ENCODE measurements around the gene SLC24A3. TPM values are rescaled to one million over a fixed set of nuclear protein-coding genes. Genes with fewer than 3 reads are reported as not detected.

Gene SLC24A3
- total and polyA plus RNA-seq, 2 donors from 2014 or later: 0.86 to 5.2 TPM

DNA sequence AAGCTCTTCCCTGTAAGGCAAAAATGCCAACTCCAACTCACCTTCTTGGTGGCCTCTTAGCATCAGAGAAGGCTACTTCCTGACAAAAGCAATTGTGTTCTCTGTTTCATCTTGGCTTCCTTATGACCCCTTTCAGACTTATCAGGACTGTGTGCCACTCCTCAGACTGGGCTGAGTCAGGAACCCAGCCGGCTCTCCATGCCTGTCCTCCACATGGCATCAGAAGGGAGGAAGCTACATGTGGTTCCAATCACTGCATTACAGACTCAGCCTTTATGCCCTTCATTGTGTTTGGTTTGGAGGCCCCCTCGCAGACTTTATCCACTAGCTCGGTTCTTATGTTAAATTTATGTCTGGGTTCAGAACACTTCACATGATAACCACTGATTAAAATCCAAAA lies 142.5 kb downstream of the SLC24A3 start:
- TF ChIP-seq, protein P1, sequence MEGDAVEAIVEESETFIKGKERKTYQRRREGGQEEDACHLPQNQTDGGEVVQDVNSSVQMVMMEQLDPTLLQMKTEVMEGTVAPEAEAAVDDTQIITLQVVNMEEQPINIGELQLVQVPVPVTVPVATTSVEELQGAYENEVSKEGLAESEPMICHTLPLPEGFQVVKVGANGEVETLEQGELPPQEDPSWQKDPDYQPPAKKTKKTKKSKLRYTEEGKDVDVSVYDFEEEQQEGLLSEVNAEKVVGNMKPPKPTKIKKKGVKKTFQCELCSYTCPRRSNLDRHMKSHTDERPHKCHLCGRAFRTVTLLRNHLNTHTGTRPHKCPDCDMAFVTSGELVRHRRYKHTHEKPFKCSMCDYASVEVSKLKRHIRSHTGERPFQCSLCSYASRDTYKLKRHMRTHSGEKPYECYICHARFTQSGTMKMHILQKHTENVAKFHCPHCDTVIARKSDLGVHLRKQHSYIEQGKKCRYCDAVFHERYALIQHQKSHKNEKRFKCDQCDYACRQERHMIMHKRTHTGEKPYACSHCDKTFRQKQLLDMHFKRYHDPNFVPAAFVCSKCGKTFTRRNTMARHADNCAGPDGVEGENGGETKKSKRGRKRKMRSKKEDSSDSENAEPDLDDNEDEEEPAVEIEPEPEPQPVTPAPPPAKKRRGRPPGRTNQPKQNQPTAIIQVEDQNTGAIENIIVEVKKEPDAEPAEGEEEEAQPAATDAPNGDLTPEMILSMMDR (IDR thresholded peaks at IDR 0.05; ENCODE audit: borderline replicate concordance, extremely low read depth, insufficient read depth): no peak
- FAIRE-seq: no peak
- Histone ChIP-seq H3K36me3 (ENCODE audit: control insufficient read depth in 2 of 3, insufficient read depth in 3 of 3, low read length in 3 of 3) (no peaks in the 10 kb centered on the region), H3K27me3 (ENCODE audit: control insufficient read depth, insufficient read depth, low read length) (no peaks in the 10 kb centered on the region), H3K27ac (ENCODE audit: low read depth in 2 of 2, low read length in 2 of 2) (no peak overlapping the region), H3K9ac (ENCODE audit: low read length in 3 of 3) (no peak overlapping the region), H3K9me3 (ENCODE audit: control insufficient read depth in 2 of 3, insufficient read depth in 1 of 3, low read length in 3 of 3) (no peaks in the 10 kb centered on the region), H3K4me3 (ENCODE audit: low read length in 3 of 3) (no peak overlapping the region), H3K4me1 (ENCODE audit: control insufficient read depth in 2 of 3, insufficient read depth in 2 of 3, low read depth in 1 of 3, low read length in 3 of 3) (no peaks in the 10 kb centered on the region)
- no peak for DNase-seq
- intact Hi-C loops (cut with DNase I): no loop called here

DNA sequence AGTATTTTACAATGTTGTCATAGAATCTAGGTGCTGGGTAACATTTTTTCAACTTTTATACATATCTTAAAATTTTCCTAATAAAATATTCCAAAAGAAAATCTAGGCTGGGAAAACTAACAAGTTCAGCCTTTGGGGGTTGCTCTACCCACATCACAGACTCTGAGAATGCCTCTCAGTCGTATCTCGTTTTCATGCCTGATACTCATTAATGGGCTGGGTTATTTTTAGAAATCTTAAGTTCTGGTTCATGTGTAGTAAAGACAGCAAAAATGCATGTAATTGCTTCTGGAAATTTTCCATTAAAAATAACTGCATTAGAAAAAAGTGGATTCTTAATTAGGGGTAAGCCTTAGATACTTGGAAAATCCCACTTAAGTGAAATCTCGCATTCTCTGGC lies 149.3 kb downstream of the SLC24A3 start:
- Histone ChIP-seq H3K36me3 (ENCODE audit: control insufficient read depth in 2 of 3, insufficient read depth in 3 of 3, low read length in 3 of 3) (no peaks in the 10 kb centered on the region), H3K4me3 (ENCODE audit: low read length in 3 of 3) (no peak overlapping the region), H3K9ac (ENCODE audit: low read length in 3 of 3) (no peak overlapping the region), H3K4me1 (ENCODE audit: control insufficient read depth in 2 of 3, insufficient read depth in 2 of 3, low read depth in 1 of 3, low read length in 3 of 3) (no peaks in the 10 kb centered on the region), H3K9me3 (ENCODE audit: control insufficient read depth in 2 of 3, insufficient read depth in 1 of 3, low read length in 3 of 3) (no peaks in the 10 kb centered on the region), H3K27ac (ENCODE audit: low read depth in 2 of 2, low read length in 2 of 2) (no peak overlapping the region), H3K27me3 (ENCODE audit: control insufficient read depth, insufficient read depth, low read length) (no peaks in the 10 kb centered on the region)
- TF ChIP-seq, protein P1 (IDR thresholded peaks at IDR 0.05; ENCODE audit: borderline replicate concordance, extremely low read depth, insufficient read depth): no peak
- intact Hi-C loops (cut with DNase I): no loop called here
- DNase-seq (peak in 2 of 5 donors; percentile 18 to 51), FAIRE-seq (no peak)

DNA sequence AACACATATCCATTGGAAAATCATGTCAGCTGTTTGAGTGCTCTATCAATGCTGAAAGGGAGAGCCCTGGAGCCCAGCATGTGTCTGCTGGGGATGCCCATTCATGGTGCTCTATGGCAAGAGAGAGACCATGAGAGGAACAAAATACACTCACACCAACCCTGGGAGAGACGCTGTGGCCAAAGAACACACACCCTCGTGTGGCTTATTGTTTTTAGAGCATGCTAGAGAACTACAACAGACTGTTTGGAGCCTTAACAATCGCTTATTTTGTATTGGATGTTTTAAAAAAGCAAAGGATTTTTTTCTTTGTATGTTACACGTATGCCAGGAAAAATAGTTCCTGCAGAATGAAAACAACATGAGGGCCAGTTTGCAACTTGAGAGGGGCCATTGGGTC lies 151.0 kb downstream of the SLC24A3 start:
- Histone ChIP-seq H3K9ac (ENCODE audit: low read length in 3 of 3) (no peak overlapping the region), H3K27ac (ENCODE audit: low read depth in 2 of 2, low read length in 2 of 2) (no peak overlapping the region), H3K4me1 (ENCODE audit: control insufficient read depth in 2 of 3, insufficient read depth in 2 of 3, low read depth in 1 of 3, low read length in 3 of 3) (no peaks in the 10 kb centered on the region), H3K36me3 (ENCODE audit: control insufficient read depth in 2 of 3, insufficient read depth in 3 of 3, low read length in 3 of 3) (no peaks in the 10 kb centered on the region), H3K9me3 (ENCODE audit: control insufficient read depth in 2 of 3, insufficient read depth in 1 of 3, low read length in 3 of 3) (no peaks in the 10 kb centered on the region), H3K4me3 (ENCODE audit: low read length in 3 of 3) (no peak overlapping the region), H3K27me3 (ENCODE audit: control insufficient read depth, insufficient read depth, low read length) (no peaks in the 10 kb centered on the region)
- TF ChIP-seq, protein P1 (IDR thresholded peaks at IDR 0.05; ENCODE audit: borderline replicate concordance, extremely low read depth, insufficient read depth): no peak
- FAIRE-seq: no peak
- intact Hi-C loops (cut with DNase I): no loop called here
- no peak for DNase-seq

DNA sequence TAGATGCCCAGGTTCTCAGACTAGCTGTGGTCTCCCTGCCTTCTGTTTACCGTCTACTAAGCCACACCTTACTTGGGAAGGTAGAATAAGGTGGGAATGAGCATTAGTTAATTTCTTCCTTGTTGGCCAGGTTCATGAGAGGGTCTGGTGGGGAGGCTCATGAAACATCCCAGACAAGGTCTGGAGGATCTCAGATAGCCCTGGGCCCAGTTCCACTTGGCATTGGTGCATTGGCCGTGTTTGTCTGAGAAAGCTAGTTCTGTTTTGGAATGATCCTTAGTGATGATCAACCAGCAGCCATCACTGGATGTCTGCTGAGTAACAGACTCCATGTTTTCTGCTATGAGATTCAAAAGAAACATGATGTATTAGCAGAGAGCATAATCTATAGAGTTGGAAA lies 155.1 kb downstream of the SLC24A3 start:
- H3K27ac ChIP-seq (ENCODE audit: low read depth in 2 of 2, low read length in 2 of 2): no peak overlapping the region
- no peaks in the 10 kb centered on the region for H3K4me1 ChIP-seq (ENCODE audit: control insufficient read depth in 2 of 3, insufficient read depth in 2 of 3, low read depth in 1 of 3, low read length in 3 of 3)
- H3K9me3 ChIP-seq (ENCODE audit: control insufficient read depth in 2 of 3, insufficient read depth in 1 of 3, low read length in 3 of 3): no peaks in the 10 kb centered on the region
- no peak overlapping the region for H3K9ac ChIP-seq (ENCODE audit: low read length in 3 of 3)
- no peak overlapping the region for H3K4me3 ChIP-seq (ENCODE audit: low read length in 3 of 3)
- no peaks in the 10 kb centered on the region for H3K36me3 ChIP-seq (ENCODE audit: control insufficient read depth in 2 of 3, insufficient read depth in 3 of 3, low read length in 3 of 3)
- TF ChIP-seq, protein P1 (IDR thresholded peaks at IDR 0.05; ENCODE audit: borderline replicate concordance, extremely low read depth, insufficient read depth): no peak
- intact Hi-C loops (cut with DNase I): no loop called here
- FAIRE-seq (no peak), DNase-seq (no peak)
- no peaks in the 10 kb centered on the region for H3K27me3 ChIP-seq (ENCODE audit: control insufficient read depth, insufficient read depth, low read length)

Measured in kidney (tissue), 14 donors.